Psoas muscle (tissue), 8 donors: ENCODE data around the gene KRTAP4-7. TPM values are rescaled to one million over a fixed set of nuclear protein-coding genes. Genes with fewer than 3 reads are reported as not detected.
"Not testable (repeated sequence)": the region's sequence is repeated elsewhere in the genome, so short reads cannot be mapped to it uniquely, and the experiment has no call there.

Experiments used
- ATAC-seq, 4 donors: fragments of 200-7000 bp; cut with Tn5 transposase; one replicate each; pipeline ENCODE4 v1.9.1; 2020; ENCODE audit warnings: moderate library complexity in 3 of 4, mild to moderate bottlenecking in 2 of 4
- DNase-seq, 2 donors: peaks; one replicate each; pipeline ENCODE4 v3.0.0-alpha.2; 2020
- H3K27ac ChIP-seq: fragments of 200-600 bp; one replicate; pipeline ENCODE4 v1.8.0; 2022
- H3K27me3 ChIP-seq, 3 donors: fragments of 200-600 bp in 1 of 3; one replicate each; pipeline versions ENCODE4 v1.6.1 to v1.8.0; 2013 to 2022; ENCODE audit warnings: low read length in 2 of 3, mild to moderate bottlenecking in 2 of 3, moderate library complexity in 1 of 3; ENCODE audit not compliant: insufficient read depth in 3 of 3
- H3K36me3 ChIP-seq, 2 donors: fragments of 200-600 bp in 1 of 2; one replicate each; pipeline versions ENCODE4 v1.6.1 to v1.8.0; 2013 to 2022; ENCODE audit warnings: low read depth in 1 of 2, mild to moderate bottlenecking in 1 of 2, moderate library complexity in 1 of 2; ENCODE audit not compliant: insufficient read depth in 1 of 2
- H3K4me1 ChIP-seq: fragments of 200-600 bp; one replicate; pipeline ENCODE4 v1.8.0; 2022
- H3K4me3 ChIP-seq: fragments of 200-600 bp; one replicate; pipeline ENCODE4 v1.8.0; 2022; ENCODE audit warnings: mild to moderate bottlenecking
- H3K9me3 ChIP-seq: fragments of 200-600 bp; one replicate; pipeline ENCODE4 v1.8.0; 2022
- CTCF ChIP-seq: fragments of 200-600 bp; IDR thresholded peaks from one replicate; pipeline ENCODE4 v1.8.0; 2022; ENCODE audit warnings: antibody characterized with exemption
- WGBS, 3 donors: extraction: QIAGEN DNeasy Blood & Tissue Kit; methylation state at CpG; one replicate each; pipeline versions ENCODE4 v1.1.6 to v1.1.7; 2013; 5-methylcytosine and 5-hydroxymethylcytosine counted together
- intact Hi-C, 2 donors: fragments of 100-400 bp; cut with DNase I; formaldehyde crosslinking; loops; one replicate each; pipeline versions ENCODE4 v1.11.0 to v1.14.2; 2022
- polyA plus RNA-seq, 3 donors: library from polyadenylated mRNA; stranded (reverse); fragments of 200-250 nt; gene quantifications; one replicate each; pipeline ENCODE4 v1.2.3, GENCODE V29; 2013
- total RNA-seq, 4 donors: library from RNA; stranded (reverse); fragmentation: NEBNext Ultra II Directional in 2 of 4; extraction: Animal tissue kit (Norgen Biotek cat#: 25700) in 2 of 4; gene quantifications; one replicate each; pipeline versions ENCODE4 v1.2.1 to v1.2.4, GENCODE V29; 2021 to 2023
- donor health status: healthy with polysubstance abuse.
- donor health status: DM: no; HTN: no; CAD: no; lungs with moderate emphysema.
- donor health status: Bipolar disorder and iron deficiency.
- donor health status: healthy.
- donor health status: DM: yes; HTN: yes; CAD: no.
- donor health status: DM: no; HTN: no; CAD: no.
- donor health status: DM: no; HTN: no; CAD: no.
- donor health status: DM: yes; HTN: yes; CAD: no.

Gene KRTAP4-7
- total and polyA plus RNA-seq, 7 donors = not detected

GRCh38 chr17:41103896-41104295, 19.9 kb downstream of the KRTAP4-7 start:
- H3K9me3 ChIP-seq = no peaks in the 10 kb centered on the region
- ATAC-seq = no peak
- H3K4me1 ChIP-seq = no peaks in the 10 kb centered on the region
- no peak for TF ChIP-seq CTCF
- no peak for DNase-seq
- H3K4me3 ChIP-seq = no peak overlapping the region
- H3K36me3 ChIP-seq = no peaks in the 10 kb centered on the region
- intact Hi-C loops = no loop called here
- 90 to 96% (median 91%) methylated on average over 1 of the region's 1 CpG for WGBS, 3 donors
- H3K27ac ChIP-seq = no peak overlapping the region
- H3K27me3 ChIP-seq = peaks cover 0 to 19% (median 0%) of the 10 kb centered on the region in 3 donors

DNA sequence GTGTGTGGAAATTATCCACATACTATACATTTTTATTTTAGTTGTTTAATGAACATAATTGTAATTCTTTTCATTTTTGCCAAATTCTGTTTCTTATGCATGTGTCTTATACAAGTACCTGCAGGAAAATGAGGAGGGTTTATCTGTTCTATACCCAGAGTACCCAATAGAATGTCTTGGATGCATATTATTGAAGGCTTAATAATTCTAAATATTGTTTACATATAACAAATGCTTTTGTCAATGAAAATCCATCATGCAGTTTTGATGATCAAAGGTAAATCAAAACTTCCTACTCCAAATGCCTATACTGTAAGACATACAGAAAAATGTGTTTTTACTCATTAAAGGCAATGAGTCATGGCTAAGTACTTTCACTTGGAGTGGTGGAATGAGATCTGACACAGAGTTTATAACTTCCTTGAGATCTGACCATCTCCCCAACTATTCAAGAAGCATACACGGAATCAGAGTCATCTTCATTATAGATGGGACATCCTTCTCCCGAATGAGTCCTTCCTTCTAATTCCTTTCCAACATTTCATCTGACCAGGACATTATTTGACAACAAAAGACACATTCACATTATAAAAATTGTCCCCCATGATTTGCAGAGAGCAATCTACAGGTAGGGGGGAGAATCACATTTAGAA, 20.6 kb downstream of the KRTAP4-7 start:
- 73 to 88% (median 79%) methylated on average over 2 of the region's 2 CpGs for WGBS, 3 donors
- H3K4me1 ChIP-seq, ATAC-seq, DNase-seq, H3K4me3 ChIP-seq, H3K27ac ChIP-seq, H3K9me3 ChIP-seq, H3K36me3 ChIP-seq, intact Hi-C loops: not testable (repeated sequence)
- peaks cover 0 to 19% (median 0%) of the 10 kb centered on the region in 3 donors for H3K27me3 ChIP-seq

GRCh38 chr17:41105347-41105746, 21.4 kb downstream of the KRTAP4-7 start, which contains the start of gene KRTAP4-9:
Gene KRTAP4-9 (plus strand): TSS chr17:41105389. CDS start chr17:41105389, 0 bp downstream.
- H3K27me3 ChIP-seq = peaks cover 0 to 19% (median 0%) of the 10 kb centered on the region in 3 donors
- H3K4me1 ChIP-seq, H3K4me3 ChIP-seq, H3K36me3 ChIP-seq, H3K27ac ChIP-seq, H3K9me3 ChIP-seq, DNase-seq, ATAC-seq, intact Hi-C loops: not testable (repeated sequence)
- 50 to 60% (median 58%) methylated on average over 5 to 10 of the region's 10 CpGs for WGBS, 3 donors

GRCh38 chr17:41107941-41108450, 24.0 kb downstream of the KRTAP4-7 start:
- ATAC-seq = no peak
- 54 to 68% (median 67%) methylated on average over 1 of the region's 1 CpG for WGBS, 3 donors

DNA sequence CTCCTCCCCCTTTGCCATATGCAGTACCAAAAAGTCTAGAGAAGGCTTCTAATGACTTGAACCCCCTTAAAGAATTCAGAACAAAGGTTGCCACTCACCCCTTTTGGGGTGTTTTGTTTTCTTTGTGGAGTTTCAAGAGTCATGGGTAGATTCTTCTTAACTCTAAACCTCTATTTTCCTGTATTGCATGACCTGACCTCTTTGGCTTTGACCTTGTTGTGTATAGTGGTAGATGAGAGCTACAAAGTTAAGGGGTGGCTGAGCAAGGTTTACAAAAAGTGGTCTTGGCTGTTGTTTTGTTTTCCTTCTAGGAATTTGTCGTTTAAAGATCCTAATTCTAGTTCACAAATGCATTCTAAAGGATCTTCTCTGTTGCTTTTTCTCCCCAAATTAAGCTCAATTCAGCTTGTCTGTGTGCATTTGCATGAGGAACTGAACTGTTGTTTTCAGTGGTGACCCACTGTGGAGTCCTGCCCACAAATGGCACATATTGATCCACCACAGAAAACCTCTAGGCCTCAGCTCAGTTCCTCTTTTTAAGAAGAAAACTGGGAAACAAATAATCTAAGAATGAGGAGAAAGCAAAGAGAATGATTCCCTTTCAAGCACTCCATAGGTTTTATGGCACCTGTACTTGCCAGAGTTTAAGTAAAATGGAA, 24.9 kb downstream of the KRTAP4-7 start:
- 0 to 36% (median 31%) methylated on average over 1 of the region's 1 CpG for WGBS, 3 donors
- H3K4me1 ChIP-seq, H3K9me3 ChIP-seq, DNase-seq, H3K36me3 ChIP-seq, H3K4me3 ChIP-seq, intact Hi-C loops, ATAC-seq, H3K27ac ChIP-seq: not testable (repeated sequence)
- H3K27me3 ChIP-seq = peaks cover 0 to 13% (median 0%) of the 10 kb centered on the region in 3 donors

More at GRCh38 chr17:41107941-41108450, 24.0 kb downstream of the KRTAP4-7 start:
- no peak for TF ChIP-seq CTCF
- no peaks in the 10 kb centered on the region for H3K9me3 ChIP-seq
- H3K27ac ChIP-seq = no peak overlapping the region
- no peak overlapping the region for H3K4me3 ChIP-seq
- no peaks in the 10 kb centered on the region for H3K36me3 ChIP-seq
- intact Hi-C loops = no loop called here
- no peaks in the 10 kb centered on the region for H3K4me1 ChIP-seq
- DNase-seq = no peak
- H3K27me3 ChIP-seq = peaks cover 0 to 19% (median 0%) of the 10 kb centered on the region in 3 donors
